Measurements from ENCODE around the gene CYGB. TPM values are rescaled to one million over a fixed set of nuclear protein-coding genes. Genes with fewer than 3 reads are reported as not detected.

Gene CYGB
- polyA plus RNA-seq, 1 of the 3 experiments (the other 2 are of a cell fraction), result 1.7 TPM

DNA sequence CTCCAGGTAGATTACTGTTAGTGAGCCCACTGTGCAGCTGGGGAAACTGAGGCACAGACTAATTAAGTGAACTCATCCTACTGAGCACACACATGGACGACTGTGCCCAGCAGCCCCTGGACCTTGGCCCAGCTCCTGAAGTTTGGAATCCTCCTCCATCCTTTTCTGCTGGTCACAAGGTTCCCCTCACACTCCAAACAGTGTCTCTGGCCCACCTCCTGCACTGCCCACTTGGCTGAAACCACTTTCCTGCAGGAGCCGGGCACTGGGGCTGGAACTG is 39.9 kb downstream of the CYGB start (continued):
- TF ChIP-seq, protein P1, sequence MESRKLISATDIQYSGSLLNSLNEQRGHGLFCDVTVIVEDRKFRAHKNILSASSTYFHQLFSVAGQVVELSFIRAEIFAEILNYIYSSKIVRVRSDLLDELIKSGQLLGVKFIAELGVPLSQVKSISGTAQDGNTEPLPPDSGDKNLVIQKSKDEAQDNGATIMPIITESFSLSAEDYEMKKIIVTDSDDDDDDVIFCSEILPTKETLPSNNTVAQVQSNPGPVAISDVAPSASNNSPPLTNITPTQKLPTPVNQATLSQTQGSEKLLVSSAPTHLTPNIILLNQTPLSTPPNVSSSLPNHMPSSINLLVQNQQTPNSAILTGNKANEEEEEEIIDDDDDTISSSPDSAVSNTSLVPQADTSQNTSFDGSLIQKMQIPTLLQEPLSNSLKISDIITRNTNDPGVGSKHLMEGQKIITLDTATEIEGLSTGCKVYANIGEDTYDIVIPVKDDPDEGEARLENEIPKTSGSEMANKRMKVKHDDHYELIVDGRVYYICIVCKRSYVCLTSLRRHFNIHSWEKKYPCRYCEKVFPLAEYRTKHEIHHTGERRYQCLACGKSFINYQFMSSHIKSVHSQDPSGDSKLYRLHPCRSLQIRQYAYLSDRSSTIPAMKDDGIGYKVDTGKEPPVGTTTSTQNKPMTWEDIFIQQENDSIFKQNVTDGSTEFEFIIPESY (IDR thresholded peaks at IDR 0.05; ENCODE audit: borderline replicate concordance, low read depth), result no peak

DNA sequence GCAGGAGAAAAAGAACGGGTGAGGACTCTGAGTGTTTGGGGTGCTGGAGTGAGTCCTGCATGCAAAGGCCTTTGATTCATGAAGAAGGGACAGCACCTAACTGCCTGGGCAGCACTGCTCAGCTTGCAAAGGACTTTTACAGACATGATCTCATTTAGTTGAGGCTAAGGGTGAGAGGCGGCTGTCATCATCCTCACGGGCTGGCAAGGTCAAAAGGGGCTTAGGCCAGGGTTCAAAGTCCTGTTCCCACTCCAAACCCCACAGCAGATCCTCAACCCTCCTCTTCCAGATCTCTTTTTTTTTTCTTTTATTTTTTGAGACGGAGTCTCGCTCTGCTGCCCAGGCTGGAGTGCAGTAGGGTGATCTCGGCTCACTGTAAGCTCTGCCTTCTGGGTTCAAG is 41.0 kb downstream of the CYGB start:
- 97% methylated on average over 6 of the region's 6 CpGs for WGBS (ENCODE audit: low lambda C conversion rate)
- DNase-seq, result no peak
- no peak for TF ChIP-seq NFIC (IDR thresholded peaks at IDR 0.05; ENCODE audit: borderline replicate concordance)
- TF ChIP-seq, protein P2, sequence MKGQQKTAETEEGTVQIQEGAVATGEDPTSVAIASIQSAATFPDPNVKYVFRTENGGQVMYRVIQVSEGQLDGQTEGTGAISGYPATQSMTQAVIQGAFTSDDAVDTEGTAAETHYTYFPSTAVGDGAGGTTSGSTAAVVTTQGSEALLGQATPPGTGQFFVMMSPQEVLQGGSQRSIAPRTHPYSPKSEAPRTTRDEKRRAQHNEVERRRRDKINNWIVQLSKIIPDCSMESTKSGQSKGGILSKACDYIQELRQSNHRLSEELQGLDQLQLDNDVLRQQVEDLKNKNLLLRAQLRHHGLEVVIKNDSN (IDR thresholded peaks at IDR 0.05; ENCODE audit: borderline replicate concordance, low read depth), result no peak
- no peak for TF ChIP-seq JUND (IDR thresholded peaks at IDR 0.05)
- TF ChIP-seq TCF12 (IDR thresholded peaks at IDR 0.05), result no peak
- TF ChIP-seq, protein P3, sequence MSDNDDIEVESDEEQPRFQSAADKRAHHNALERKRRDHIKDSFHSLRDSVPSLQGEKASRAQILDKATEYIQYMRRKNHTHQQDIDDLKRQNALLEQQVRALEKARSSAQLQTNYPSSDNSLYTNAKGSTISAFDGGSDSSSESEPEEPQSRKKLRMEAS (IDR thresholded peaks at IDR 0.05; ENCODE audit: low read depth), result no peak
- TF ChIP-seq, protein P1 (IDR thresholded peaks at IDR 0.05; ENCODE audit: borderline replicate concordance, low read depth), result no peak
- no peak for TF ChIP-seq FOXM1 (IDR thresholded peaks at IDR 0.05; ENCODE audit: low read depth)
- TF ChIP-seq MEF2A (IDR thresholded peaks at IDR 0.05; ENCODE audit: borderline replicate concordance, low read depth), result no peak
- TF ChIP-seq POLR2AphosphoS5 (IDR thresholded peaks at IDR 0.05; ENCODE audit: low read depth, low read length), result no peak
- TF ChIP-seq RXRA (IDR thresholded peaks at IDR 0.05; ENCODE audit: borderline replicate concordance, low read depth), result no peak
- TF ChIP-seq, protein P4, sequence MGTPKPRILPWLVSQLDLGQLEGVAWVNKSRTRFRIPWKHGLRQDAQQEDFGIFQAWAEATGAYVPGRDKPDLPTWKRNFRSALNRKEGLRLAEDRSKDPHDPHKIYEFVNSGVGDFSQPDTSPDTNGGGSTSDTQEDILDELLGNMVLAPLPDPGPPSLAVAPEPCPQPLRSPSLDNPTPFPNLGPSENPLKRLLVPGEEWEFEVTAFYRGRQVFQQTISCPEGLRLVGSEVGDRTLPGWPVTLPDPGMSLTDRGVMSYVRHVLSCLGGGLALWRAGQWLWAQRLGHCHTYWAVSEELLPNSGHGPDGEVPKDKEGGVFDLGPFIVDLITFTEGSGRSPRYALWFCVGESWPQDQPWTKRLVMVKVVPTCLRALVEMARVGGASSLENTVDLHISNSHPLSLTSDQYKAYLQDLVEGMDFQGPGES (IDR thresholded peaks at IDR 0.05; ENCODE audit: low read depth, low read length), result no peak
- no peak for TF ChIP-seq GABPA (IDR thresholded peaks at IDR 0.05; ENCODE audit: low read depth)
- TF ChIP-seq SMC3 (IDR thresholded peaks at IDR 0.05; ENCODE audit: low read depth, low read length), result no peak
- TF ChIP-seq RFX5 (IDR thresholded peaks at IDR 0.05; ENCODE audit: low read length), result no peak
- TF ChIP-seq GATA2 (CRISPR knock-in tag; IDR thresholded peaks at IDR 0.05), result no peak
- no peak for TF ChIP-seq EZH2phosphoT487 (IDR thresholded peaks at IDR 0.05; ENCODE audit: borderline replicate concordance, low read depth)
- TF ChIP-seq RCOR1 (IDR thresholded peaks at IDR 0.05; ENCODE audit: low read length), result no peak
- TF ChIP-seq FOXJ3 (CRISPR knock-in tag; IDR thresholded peaks at IDR 0.05), result no peak
- TF ChIP-seq, protein P5, sequence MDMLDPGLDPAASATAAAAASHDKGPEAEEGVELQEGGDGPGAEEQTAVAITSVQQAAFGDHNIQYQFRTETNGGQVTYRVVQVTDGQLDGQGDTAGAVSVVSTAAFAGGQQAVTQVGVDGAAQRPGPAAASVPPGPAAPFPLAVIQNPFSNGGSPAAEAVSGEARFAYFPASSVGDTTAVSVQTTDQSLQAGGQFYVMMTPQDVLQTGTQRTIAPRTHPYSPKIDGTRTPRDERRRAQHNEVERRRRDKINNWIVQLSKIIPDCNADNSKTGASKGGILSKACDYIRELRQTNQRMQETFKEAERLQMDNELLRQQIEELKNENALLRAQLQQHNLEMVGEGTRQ (IDR thresholded peaks at IDR 0.05; ENCODE audit: borderline replicate concordance, low read depth, low read length), result no peak
- Histone ChIP-seq H3K9me3 (no peaks in the 10 kb centered on the region), H4K20me1 (ENCODE audit: insufficient read depth) (no peaks in the 10 kb centered on the region), H3K9ac (no peak overlapping the region), H2AFZ (ENCODE audit: low read depth) (no peak overlapping the region), H3K4me1 (ENCODE audit: control insufficient read depth in 1 of 2, insufficient read depth in 2 of 2, low read depth in 1 of 2, low read length in 1 of 2) (peaks cover 27 to 81% of the 10 kb centered on the region in 2 experiments; a peak in 3 of 4 replicates), H3K36me3 (replicated peaks in 1 of 2; ENCODE audit: control insufficient read depth in 1 of 2, insufficient read depth in 2 of 2, low read length in 1 of 2) (no peaks in the 10 kb centered on the region), H3K79me2 (ENCODE audit: insufficient read depth) (peaks cover 24% of the 10 kb centered on the region; the same call in 1 of the 2 replicates), H3K27ac (ENCODE audit: low read depth in 2 of 2, low read length in 1 of 2) (no peak overlapping the region), H3K27me3 (ENCODE audit: insufficient read depth) (no peaks in the 10 kb centered on the region), H3K4me2 (no peak overlapping the region), H3F3A (replicated peaks; ENCODE audit: insufficient read depth) (peaks cover 15% of the 10 kb centered on the region), H3K4me3 (ENCODE audit: low read depth in 2 of 2, low read length in 1 of 2) (no peak overlapping the region), H3K9me2 (no peaks in the 10 kb centered on the region)
- ChIA-PET CTCF (interaction anchor here (0.8 to 56.8 kb wide), 6 partner anchors 7 to 748 kb away, joined by 3 to 1687 read pairs (median 39); partner anchors contain the start of genes AANAT, RHBDF2 and UBE2O), POLR2A (no interaction called here)

Measured in SK-N-SH (cell line).